Right cardiac atrium (tissue), 5 donors: ENCODE data around the gene CDK14. TPM values are rescaled to one million over a fixed set of nuclear protein-coding genes. Genes with fewer than 3 reads are reported as not detected.
A peak's percentile ranks its signal among the peaks of the same experiment; 100 is the strongest.

ENCODE experiments used
- ATAC-seq, 2 donors: fragments of 200-7000 bp; cut with Tn5 transposase; one replicate each; pipeline versions ENCODE4 v1.8.0 to v1.9.1; 2020; ENCODE audit warnings: moderate library complexity in 2 of 2, mild to moderate bottlenecking in 1 of 2
- DNase-seq, 3 donors: peaks; one replicate each; pipeline ENCODE4 v3.0.0-alpha.2; 2020
- H3K27ac ChIP-seq: one replicate; pipeline ENCODE4 v1.5.1; 2013; ENCODE audit warnings: mild to moderate bottlenecking, low read length, control low read depth, moderate library complexity
- H3K27me3 ChIP-seq: one replicate; pipeline ENCODE4 v1.6.1; 2013; ENCODE audit not compliant: control insufficient read depth, insufficient read depth
- H3K4me1 ChIP-seq: one replicate; pipeline ENCODE4 v1.6.1; 2013; ENCODE audit warnings: low read length; ENCODE audit not compliant: control insufficient read depth, insufficient read depth
- H3K4me3 ChIP-seq: one replicate; pipeline ENCODE4 v1.5.1; 2013; ENCODE audit warnings: low read length, control low read depth
- H3K9me3 ChIP-seq: one replicate; pipeline ENCODE4 v1.6.1; 2013; ENCODE audit warnings: low read length; ENCODE audit not compliant: control insufficient read depth
- WGBS: extraction: QIAGEN DNeasy Blood & Tissue Kit; methylation state at CpG from one replicate; pipeline ENCODE4 v1.1.7; 2013; 5-methylcytosine and 5-hydroxymethylcytosine counted together
- intact Hi-C, 4 donors: fragments of 100-400 bp; cut with DNase I; formaldehyde crosslinking; loops; one replicate each; pipeline versions ENCODE4 v1.11.0 to v1.14.0; 2022 to 2023
- polyA plus RNA-seq: library from polyadenylated mRNA; stranded (reverse); fragments of 200-250 nt; gene quantifications from one replicate; pipeline ENCODE4 v1.2.3, GENCODE V29; 2013
- total RNA-seq, 4 donors: library from RNA; stranded (reverse); fragmentation: NEBNext Ultra II Directional; extraction: Animal tissue kit (Norgen Biotek cat#: 25700); gene quantifications; one replicate each; pipeline ENCODE4 v1.2.1, GENCODE V29; 2021
- donor health status: healthy with polysubstance abuse.
- donor health status: DM: no; HTN: yes; CAD: no.
- donor health status: DM: no; HTN: no; CAD: no.
- donor health status: DM: no; HTN: yes; CAD: no; lungs with severe emphysema.
- donor health status: DM: yes; HTN: yes; CAD: no.

Gene CDK14
- total and polyA plus RNA-seq, 5 donors: 10.7 to 93.1 (median 59.6) TPM

- H3K4me3 ChIP-seq: no peak overlapping the region
- no peaks in the 10 kb centered on the region for H3K9me3 ChIP-seq
- 54% methylated on average over 6 of the region's 6 CpGs for WGBS
- H3K27ac ChIP-seq: peak overlapping the region; percentile 36
- peaks cover 4% of the 10 kb centered on the region for H3K4me1 ChIP-seq
- DNase-seq (no peak), ATAC-seq (peak; percentile 36 to 50)
- H3K27me3 ChIP-seq: no peaks in the 10 kb centered on the region
- intact Hi-C loops: no loop called here
Measured at GRCh38 chr7:90701771-90702170, 105.7 kb downstream of the CDK14 start.

- H3K27ac ChIP-seq: no peak overlapping the region
- 53% methylated on average over 6 of the region's 6 CpGs for WGBS
- DNase-seq (no peak), ATAC-seq (no peak)
- H3K4me1 ChIP-seq: peaks cover 2% of the 10 kb centered on the region
- H3K9me3 ChIP-seq: no peaks in the 10 kb centered on the region
- H3K27me3 ChIP-seq: no peaks in the 10 kb centered on the region
- intact Hi-C loops: no loop called here
- H3K4me3 ChIP-seq: no peak overlapping the region
Measured at GRCh38 chr7:90705391-90706071, 109.4 kb downstream of the CDK14 start.

DNA sequence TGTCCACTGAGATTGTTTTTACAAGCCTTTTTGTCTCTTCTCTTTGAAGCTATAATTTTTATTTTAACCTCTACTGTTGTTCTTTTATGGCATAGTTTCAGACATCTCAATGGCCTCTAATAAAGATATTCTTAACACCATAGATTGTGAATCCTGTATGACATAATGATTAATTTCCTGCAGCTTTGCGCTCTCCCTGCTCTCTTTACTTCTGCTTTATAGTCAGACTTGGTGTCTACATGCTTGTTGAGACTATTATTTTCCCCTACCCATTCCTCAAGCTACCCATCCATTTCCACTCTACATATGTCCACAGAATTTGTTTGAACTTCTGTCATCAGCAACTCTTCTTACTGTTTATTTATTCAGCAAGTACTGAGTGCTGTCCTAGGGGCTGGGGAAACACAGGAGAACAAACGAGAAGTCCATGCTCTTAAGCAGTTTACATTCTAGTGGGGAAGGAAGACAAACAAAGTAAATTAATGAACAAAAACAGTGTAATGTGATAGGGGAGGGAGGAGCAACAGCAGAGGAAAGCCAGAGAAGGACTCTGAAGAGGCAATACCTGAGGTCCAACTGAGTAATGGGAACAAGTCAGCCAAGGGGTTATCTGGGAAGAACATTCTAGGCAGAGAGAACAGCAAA is 110.1 kb downstream of the CDK14 start:
- ATAC-seq (no peak), DNase-seq (no peak)
- no peaks in the 10 kb centered on the region for H3K9me3 ChIP-seq
- H3K27me3 ChIP-seq: no peaks in the 10 kb centered on the region
- peaks cover 2% of the 10 kb centered on the region for H3K4me1 ChIP-seq
- WGBS: 74% methylated on average over 2 of the region's 2 CpGs
- H3K27ac ChIP-seq: no peak overlapping the region
- intact Hi-C loops: no loop called here
- H3K4me3 ChIP-seq: no peak overlapping the region

GRCh38 chr7:90708841-90709317 is 112.8 kb downstream of the CDK14 start:
- no peaks in the 10 kb centered on the region for H3K9me3 ChIP-seq
- 65% methylated on average over 5 of the region's 5 CpGs for WGBS
- intact Hi-C loops: no loop called here
- no peak for DNase-seq
- H3K4me1 ChIP-seq: peaks cover 2% of the 10 kb centered on the region
- H3K27ac ChIP-seq: no peak overlapping the region
- no peak overlapping the region for H3K4me3 ChIP-seq
- peak in 1 of 2 donors; percentile 42 for ATAC-seq
- no peaks in the 10 kb centered on the region for H3K27me3 ChIP-seq

- H3K4me3 ChIP-seq: peak overlapping the region; percentile 31
- no peak overlapping the region for H3K27ac ChIP-seq
- peak; percentile 27 to 31 for ATAC-seq
- 19% methylated on average over 11 of the region's 11 CpGs for WGBS
- peaks cover 2% of the 10 kb centered on the region for H3K4me1 ChIP-seq
- intact Hi-C loops: no loop called here
- H3K9me3 ChIP-seq: no peaks in the 10 kb centered on the region
- DNase-seq: peak in 1 of 3 donors; percentile 16
- H3K27me3 ChIP-seq: no peaks in the 10 kb centered on the region
Measured at GRCh38 chr7:90709501-90710465, 113.7 kb downstream of the CDK14 start.

GRCh38 chr7:90710466-90710850 is 114.3 kb downstream of the CDK14 start:
- no peaks in the 10 kb centered on the region for H3K27me3 ChIP-seq
- WGBS: 67% methylated on average over 4 of the region's 4 CpGs
- peaks cover 2% of the 10 kb centered on the region for H3K4me1 ChIP-seq
- H3K4me3 ChIP-seq: no peak overlapping the region
- DNase-seq: no peak
- no peak for ATAC-seq
- intact Hi-C loops: no loop called here
- H3K9me3 ChIP-seq: no peaks in the 10 kb centered on the region
- no peak overlapping the region for H3K27ac ChIP-seq

DNA sequence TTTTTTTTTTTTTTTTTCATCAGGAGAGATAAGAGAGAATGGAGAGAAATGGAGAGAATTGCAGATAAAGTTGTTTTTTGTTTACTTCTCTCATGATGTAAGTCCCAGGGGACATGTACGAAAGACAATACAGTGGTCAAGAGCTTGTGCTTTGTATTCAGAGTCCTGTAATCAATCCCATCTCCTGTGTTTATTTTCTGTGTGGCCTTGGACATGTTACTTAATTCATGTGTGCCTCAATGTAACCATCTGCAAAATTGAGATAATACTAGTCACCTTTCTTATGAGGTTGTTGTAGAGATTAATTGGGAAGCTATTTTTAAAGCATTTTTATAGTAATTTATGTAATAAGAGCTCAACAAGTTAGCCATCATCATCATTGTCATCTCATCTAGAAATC is 117.5 kb downstream of the CDK14 start:
- Histone ChIP-seq H3K4me3 (no peak overlapping the region), H3K4me1 (no peaks in the 10 kb centered on the region), H3K27me3 (no peaks in the 10 kb centered on the region), H3K27ac (no peak overlapping the region), H3K9me3 (no peaks in the 10 kb centered on the region)
- DNase-seq (no peak), ATAC-seq (no peak)
- 55% methylated on average over 1 of the region's 1 CpG for WGBS
- intact Hi-C loops: no loop called here

- Histone ChIP-seq H3K9me3 (no peaks in the 10 kb centered on the region), H3K27ac (no peak overlapping the region), H3K4me3 (no peak overlapping the region), H3K27me3 (no peaks in the 10 kb centered on the region), H3K4me1 (no peaks in the 10 kb centered on the region)
- intact Hi-C loops: no loop called here
- 71% methylated on average over 2 of the region's 2 CpGs for WGBS
- ATAC-seq (no peak), DNase-seq (no peak)
Measured at GRCh38 chr7:90715067-90715466, 118.9 kb downstream of the CDK14 start.

- H3K4me1 ChIP-seq: peaks cover 5% of the 10 kb centered on the region
- H3K9me3 ChIP-seq: no peaks in the 10 kb centered on the region
- H3K27ac ChIP-seq: no peak overlapping the region
- no peak for ATAC-seq
- no peak for DNase-seq
- no peak overlapping the region for H3K4me3 ChIP-seq
- intact Hi-C loops: no loop called here
- no peaks in the 10 kb centered on the region for H3K27me3 ChIP-seq
- WGBS: 63% methylated on average over 5 of the region's 5 CpGs
Measured at GRCh38 chr7:90717296-90718060, 121.4 kb downstream of the CDK14 start.

GRCh38 chr7:90719155-90719554 is 123.0 kb downstream of the CDK14 start:
- Histone ChIP-seq H3K27ac (no peak overlapping the region), H3K4me3 (no peak overlapping the region), H3K27me3 (no peaks in the 10 kb centered on the region), H3K9me3 (no peaks in the 10 kb centered on the region), H3K4me1 (peaks cover 5% of the 10 kb centered on the region)
- DNase-seq (no peak), ATAC-seq (no peak)
- 72% methylated on average over 3 of the region's 3 CpGs for WGBS
- intact Hi-C loops: no loop called here
